HepG2 (cell line): ENCODE results near the gene CLASP1. TPM values are rescaled to one million over a fixed set of nuclear protein-coding genes. Genes with fewer than 3 reads are reported as not detected.
A peak's percentile ranks its signal among the peaks of the same experiment; 100 is the strongest.

ENCODE experiments used
- ATAC-seq: fragments of 200-7000 bp; cut with Tn5 transposase; 3 replicates; pipeline ENCODE4 v1.9.1; 2020; ENCODE audit warnings: mild to moderate bottlenecking, moderate library complexity
- BruUV-seq: library from RNA; stranded (reverse); fragments of 400-500 nt; replicated peaks from 2 replicates; lab custom pipeline; 2021; lab: Mats Ljungman, UMichigan
- CTCF ChIA-PET: fragments of 300-600 bp; formaldehyde crosslinking; extraction: SDS; loops from one replicate; lab custom pipeline; 2021; ENCODE audit warnings: low total read pairs, inconsistent platforms, low intra/inter-chr PET ratio; lab: Yijun Ruan, JAX
- POLR2A ChIA-PET: fragments of 350-600 bp; sonication (Branson Sonifier 250); formaldehyde crosslinking; loops from one replicate; lab custom pipeline; 2020; ENCODE audit warnings: antibody characterized with exemption, inconsistent platforms; lab: Yijun Ruan, JAX
- DNase-seq: peaks from one replicate; pipeline ENCODE4 v3.0.0-alpha.2; 2015; ENCODE audit warnings: low spot score
- FAIRE-seq: peaks from 3 replicates; lab custom pipeline; 2011; peaks lifted over from hg19 to GRCh38; lab: Jason Lieb, UNC
- H2AFZ ChIP-seq: one replicate; pipeline ENCODE4 v1.6.1; 2011; ENCODE audit warnings: low read length, inconsistent platforms
- H3K27ac ChIP-seq: fragments of 300-600 bp; 3 replicates; pipeline ENCODE4 v1.8.0; 2011; ENCODE audit warnings: mixed run types, mild to moderate bottlenecking, mixed read lengths, low read length, inconsistent platforms; ENCODE audit not compliant: insufficient read depth; ENCODE audit errors: extremely low read length
- H3K27me3 ChIP-seq, 2 experiments: fragments of 200-600 bp in 1 of 2; 2 replicates in 1 of 2; 3 replicates in 1 of 2; pipeline versions ENCODE4 v1.6.0 to v1.8.0; 2011; ENCODE audit warnings: low read length in 2 of 2, mild to moderate bottlenecking in 2 of 2, moderate library complexity in 2 of 2, inconsistent platforms in 1 of 2; ENCODE audit not compliant: insufficient read depth in 2 of 2, control insufficient read depth in 1 of 2
- H3K36me3 ChIP-seq, 2 experiments: fragments of 200-600 bp in 1 of 2; replicated peaks in 1 of 2; 2 replicates in 1 of 2; 3 replicates in 1 of 2; pipeline versions ENCODE4 v1.5.1 to v1.8.0; 2011; ENCODE audit warnings: low read length in 2 of 2, inconsistent platforms in 1 of 2; ENCODE audit not compliant: insufficient read depth in 2 of 2, control insufficient read depth in 1 of 2
- H3K4me1 ChIP-seq: 2 replicates; pipeline ENCODE4 v1.5.1; 2012; ENCODE audit warnings: low read length, inconsistent platforms; ENCODE audit not compliant: insufficient read depth
- H3K4me2 ChIP-seq: 2 replicates; pipeline ENCODE4 v1.6.0; 2011; ENCODE audit warnings: low read depth, low read length, inconsistent platforms
- H3K4me3 ChIP-seq, 3 experiments: fragments of 200-600 bp in 1 of 3; sonication (generic), shearing (Covaris generic) in 1 of 3; replicated peaks in 1 of 3; 2 replicates each; pipeline ENCODE4 v1.5.1; 2011 to 2016; ENCODE audit warnings: low read length in 3 of 3, inconsistent platforms in 2 of 3, low read depth in 2 of 3, mild to moderate bottlenecking in 2 of 3, control low read depth in 1 of 3, mixed read lengths in 1 of 3; ENCODE audit not compliant: insufficient read depth in 1 of 3
- H3K79me2 ChIP-seq: one replicate; pipeline ENCODE4 v1.6.1; 2011; ENCODE audit warnings: low read length, inconsistent platforms; ENCODE audit not compliant: insufficient read depth
- H3K9ac ChIP-seq: 2 replicates; pipeline ENCODE4 v1.6.0; 2011; ENCODE audit warnings: mild to moderate bottlenecking, low read depth, low read length, inconsistent platforms; ENCODE audit not compliant: insufficient read depth
- H3K9me3 ChIP-seq: 2 replicates; pipeline ENCODE4 v1.5.1; 2012; ENCODE audit warnings: mild to moderate bottlenecking, low read length
- H4K20me1 ChIP-seq: 2 replicates; pipeline ENCODE4 v1.6.0; 2011; ENCODE audit warnings: inconsistent platforms, mild to moderate bottlenecking, low read length, moderate library complexity; ENCODE audit not compliant: insufficient read depth
- GATAD2A ChIP-seq: IDR thresholded peaks from 2 replicates; pipeline ENCODE4 v1.6.1; 2016
- PAWR ChIP-seq: sonication (generic); formaldehyde crosslinking; IDR thresholded peaks from 2 replicates; pipeline ENCODE4 v1.4.0; 2020; ENCODE audit warnings: missing genetic modification reagents, mild to moderate bottlenecking, borderline replicate concordance
- PHB2 ChIP-seq: fragments of 450-650 bp; IDR thresholded peaks from 2 replicates; pipeline ENCODE4 v1.6.1; 2018; ENCODE audit not compliant: partially characterized antibody
- ZFYVE20 ChIP-seq: sonication (generic); formaldehyde crosslinking; IDR thresholded peaks from 2 replicates; pipeline ENCODE4 v1.8.0; 2023; ENCODE audit warnings: low read depth, mild to moderate bottlenecking, moderate library complexity, missing genetic modification reagents, borderline replicate concordance
- ZNF629 ChIP-seq: sonication (generic); formaldehyde crosslinking; conservative IDR thresholded peaks from 2 replicates; pipeline ENCODE4 v1.5.0; 2020; ENCODE audit warnings: missing genetic modification reagents
- WGBS: methylation state at CpG from one replicate; pipeline ENCODE4 v1.1.6; 2017; ENCODE audit warnings: low lambda C conversion rate; 5-methylcytosine and 5-hydroxymethylcytosine counted together
- in situ Hi-C: cut with HindIII; loops from 2 replicates; pipeline ENCODE4 v1.10.0; 2017; ENCODE audit warnings: low pct_unique_long_range_greater_than_20kb; ENCODE audit not compliant: extremely low pct_ligation_motif_present
- intact Hi-C: fragments of 100-400 bp; cut with micrococcal nuclease; formaldehyde crosslinking; loops from one replicate; pipeline ENCODE4 v1.10.0; 2022; ENCODE audit not compliant: unreplicated experiment
- polyA plus RNA-seq, 8 experiments: library from polyadenylated mRNA; depleted of rRNA in 3 of 8; stranded (reverse) in 7 of 8; unstranded in 1 of 8; fragments of >200 nt; fragmentation: Illumina TruSeq in 4 of 8; extraction: Trizol in 4 of 8; gene quantifications; 2 replicates each; pipeline versions ENCODE4 v1.2.1 to v1.2.3, GENCODE V29; 2011 to 2016; ENCODE audit warnings: low read depth in 4 of 8, missing spikeins in 1 of 8, mixed read lengths in 1 of 8; ENCODE audit not compliant: insufficient read depth in 1 of 8
- total RNA-seq, 5 experiments: library from RNA; depleted of rRNA; stranded (reverse); fragments of >200 nt; fragmentation: Illumina TruSeq; extraction: Trizol; gene quantifications; 2 replicates each; pipeline ENCODE4 v1.2.3, GENCODE V29; 2016; ENCODE audit warnings: low read depth in 1 of 5

CLASP1 gene
- total and polyA plus RNA-seq, 2 of the 13 experiments (the other 11 are each of a cell fraction or from before 2014, with no cell fraction given): 11.7 to 47.9 TPM

GRCh38 chr2:121435790-121436189 lies 213.5 kb downstream of the CLASP1 start:
- POLR2A ChIA-PET: no interaction called here
- H3K36me3 ChIP-seq: peaks cover 3 to 8% of the 10 kb centered on the region in 2 experiments; a peak in 4 of 5 replicates

GRCh38 chr2:121431214-121431613 lies 218.0 kb downstream of the CLASP1 start:
- no peak overlapping the region for H3K4me2 ChIP-seq
- POLR2A ChIA-PET: no interaction called here
- H2AFZ ChIP-seq: no peak overlapping the region
- ATAC-seq: no peak
- H3K27me3 ChIP-seq: no peaks in the 10 kb centered on the region
- H3K9me3 ChIP-seq: no peaks in the 10 kb centered on the region
- H3K4me3 ChIP-seq: no peak overlapping the region
- H3K27ac ChIP-seq: no peak overlapping the region
- no peak for DNase-seq
- in situ Hi-C loops (no loop called here), intact Hi-C loops (no loop called here)
- no peaks in the 10 kb centered on the region for H3K79me2 ChIP-seq
- no TSS peak for BruUV-seq
- CTCF ChIA-PET: no interaction called here
- no peak for FAIRE-seq
- no peak overlapping the region for H3K9ac ChIP-seq
- no peaks in the 10 kb centered on the region for H3K4me1 ChIP-seq
- peaks cover 14 to 30% of the 10 kb centered on the region in 2 experiments for H3K36me3 ChIP-seq
- 95% methylated on average over 1 of the region's 1 CpG for WGBS
- H4K20me1 ChIP-seq: no peaks in the 10 kb centered on the region
- TF ChIP-seq ZFYVE20 (no peak), ZNF629 (CRISPR knock-in tag) (peak; percentile 59)

More at GRCh38 chr2:121435790-121436189, 213.5 kb downstream of the CLASP1 start:
- ATAC-seq (no peak), DNase-seq (no peak), FAIRE-seq (no peak)
- Histone ChIP-seq H3K27me3 (no peaks in the 10 kb centered on the region), H3K9ac (no peak overlapping the region), H3K27ac (no peak overlapping the region), H3K9me3 (no peaks in the 10 kb centered on the region), H2AFZ (no peak overlapping the region), H3K4me3 (no peak overlapping the region), H3K4me1 (no peaks in the 10 kb centered on the region), H4K20me1 (no peaks in the 10 kb centered on the region), H3K79me2 (no peaks in the 10 kb centered on the region), H3K4me2 (no peak overlapping the region)
- TF ChIP-seq PAWR (CRISPR knock-in tag) (no peak), PHB2 (no peak), GATAD2A (CRISPR knock-in tag) (no peak)
- WGBS: 96% methylated on average over 3 of the region's 3 CpGs
- in situ Hi-C loops (no loop called here), intact Hi-C loops (no loop called here)
- CTCF ChIA-PET: no interaction called here
- no TSS peak for BruUV-seq
